Raji (cell line): ENCODE data around the gene COL1A1.
A peak's percentile ranks its signal among the peaks of the same experiment; 100 is the strongest.

Source experiments
- POLR2A ChIP-seq: IDR thresholded peaks from 2 replicates; pipeline ENCODE4 v1.6.1; 2011; ENCODE audit warnings: low read depth, low read length, control low read depth; ENCODE audit not compliant: insufficient read depth

Gene COL1A1

DNA sequence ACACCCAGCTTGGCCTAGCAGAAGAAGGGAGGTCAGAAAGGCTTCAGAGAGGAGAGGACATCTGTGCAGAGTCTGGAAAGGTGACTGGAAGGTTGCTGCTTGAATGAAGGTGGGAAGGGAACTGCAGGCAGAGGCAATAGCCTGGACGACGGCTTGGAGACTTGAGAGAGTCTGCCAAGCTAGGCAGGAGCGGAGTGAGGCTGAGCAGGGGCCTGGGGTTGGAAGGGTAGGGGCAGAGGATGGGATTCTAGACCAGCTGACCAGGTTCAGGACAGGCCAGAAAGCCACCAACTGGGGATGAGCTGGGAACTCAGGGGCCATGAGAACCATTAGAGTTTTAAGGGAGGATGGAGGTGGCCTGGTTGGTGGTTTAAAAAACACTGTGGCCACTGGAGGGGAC is 36.0 kb downstream of the COL1A1 start:
- TF ChIP-seq POLR2A, result no peak

GRCh38 chr17:50165066-50165465 is 36.4 kb downstream of the COL1A1 start:
- TF ChIP-seq POLR2A, result no peak

DNA sequence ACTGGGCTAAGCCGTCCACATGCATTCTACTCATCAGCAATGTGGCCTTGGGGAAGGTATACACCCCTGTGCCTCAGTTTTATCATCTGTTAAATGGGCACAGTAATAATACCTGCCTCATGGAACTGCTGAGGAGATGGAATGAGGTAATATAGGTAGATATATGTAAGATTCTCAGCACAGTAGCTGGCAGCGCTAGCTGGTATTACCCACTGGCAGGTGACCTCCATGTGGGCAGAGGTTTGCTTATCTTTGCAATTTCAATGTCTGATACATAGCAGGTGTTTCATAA is 36.8 kb downstream of the COL1A1 start:
- no peak for TF ChIP-seq POLR2A

DNA sequence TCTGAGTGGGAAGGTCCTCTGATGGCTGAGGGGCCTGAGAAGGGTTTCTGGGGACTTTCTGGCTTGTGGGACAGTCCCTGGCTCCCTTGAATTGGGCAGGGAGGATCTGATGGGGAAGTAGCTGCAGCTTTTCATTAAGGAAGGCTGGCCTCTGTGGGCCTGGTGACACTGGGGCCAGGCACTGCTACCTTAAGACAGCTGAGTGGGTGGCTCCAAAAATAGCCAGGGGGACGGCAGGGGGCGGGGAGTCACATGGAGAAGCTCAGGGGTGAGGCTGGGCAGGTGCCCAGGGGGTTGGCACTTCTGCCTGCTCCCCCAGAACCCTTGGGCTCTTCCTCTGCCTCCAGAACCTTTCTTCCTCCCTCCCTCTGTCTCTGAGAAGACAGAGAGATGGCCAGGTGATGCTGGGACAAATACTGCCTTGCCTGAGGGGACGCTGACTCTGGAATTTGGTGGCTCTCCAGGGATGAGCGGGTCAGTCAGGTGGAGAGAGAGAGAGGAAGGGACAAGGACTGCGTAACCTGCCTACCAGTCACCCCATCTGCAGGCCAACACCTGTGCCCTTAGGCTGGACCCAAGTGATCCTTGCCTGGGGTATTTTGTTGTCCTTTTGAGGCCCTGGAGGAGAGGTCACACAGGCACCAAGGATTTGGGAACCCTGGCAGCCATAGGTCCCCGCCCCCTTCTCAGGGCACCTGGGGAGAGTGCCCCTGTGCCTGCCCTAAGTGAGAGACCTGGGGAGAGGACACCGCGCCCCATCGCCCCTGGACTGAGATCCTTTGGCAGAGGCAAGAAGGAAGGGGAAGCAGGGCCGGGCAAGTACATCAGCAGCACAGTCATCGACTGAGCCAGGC is 37.4 kb downstream of the COL1A1 start:
- TF ChIP-seq POLR2A, result no peak

- no peak for TF ChIP-seq POLR2A
These were observed 38.8 kb downstream of the COL1A1 start for GRCh38 chr17:50162466-50163254.

DNA sequence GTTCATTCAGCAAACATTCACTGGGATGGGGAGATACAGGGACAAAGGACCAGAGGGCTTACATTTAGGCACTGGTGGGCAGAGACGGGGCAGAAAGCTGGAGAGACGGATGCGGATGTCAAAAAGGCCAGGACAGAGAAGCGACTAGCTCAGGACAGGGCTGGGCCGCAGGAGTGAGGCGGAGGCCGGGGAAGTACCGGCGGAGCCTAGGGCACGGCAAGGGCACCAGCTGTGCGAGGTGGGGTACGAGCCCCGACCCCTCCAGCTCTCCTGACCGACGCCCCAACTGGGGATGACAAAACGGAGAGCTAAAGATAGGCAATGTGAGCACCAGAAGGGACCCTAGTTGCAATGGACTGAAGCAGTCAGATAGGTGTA is 39.5 kb downstream of the COL1A1 start:
- no peak for TF ChIP-seq POLR2A

- peak; percentile 93 for TF ChIP-seq POLR2A
These were observed 40.2 kb downstream of the COL1A1 start for GRCh38 chr17:50161023-50161910.

- no peak for TF ChIP-seq POLR2A
These were observed 43.5 kb downstream of the COL1A1 start for GRCh38 chr17:50157891-50158290.

DNA sequence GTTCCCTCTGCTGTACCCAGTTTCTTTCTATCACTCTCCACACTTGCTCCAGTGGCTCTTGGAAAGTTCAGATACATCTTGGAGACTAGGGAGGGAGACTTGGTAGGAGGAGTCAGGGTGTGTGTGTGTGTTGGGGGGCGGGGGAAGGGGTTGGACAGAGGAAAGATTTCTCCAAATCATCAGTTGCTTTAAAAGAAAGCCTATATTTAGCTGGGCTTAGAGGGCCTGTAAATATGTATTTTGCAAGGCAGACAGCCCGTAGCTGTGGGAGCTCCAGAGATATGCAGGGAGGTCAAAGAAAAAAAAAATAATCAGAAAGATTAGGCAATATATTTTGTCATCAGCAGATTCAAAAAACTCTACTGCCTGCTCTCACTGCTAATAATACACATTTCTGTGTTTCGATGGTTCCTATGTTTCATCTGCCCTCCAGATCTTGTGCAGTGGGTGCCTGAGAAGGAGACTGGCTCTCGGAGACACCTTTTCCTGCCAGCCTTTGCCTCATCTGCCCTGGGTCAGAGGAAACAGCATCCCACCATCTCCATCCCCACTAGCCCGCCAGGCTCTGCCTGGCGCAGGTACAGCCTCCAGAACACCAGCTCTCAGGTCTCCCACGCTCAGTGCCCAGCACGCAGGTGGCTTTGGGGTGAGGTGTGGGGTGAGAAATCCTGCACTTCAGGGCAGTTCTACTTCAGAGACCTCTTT is 46.2 kb downstream of the COL1A1 start:
- no peak for TF ChIP-seq POLR2A

- TF ChIP-seq POLR2A, result no peak
These were observed 46.8 kb downstream of the COL1A1 start for GRCh38 chr17:50154604-50155003.

GRCh38 chr17:50153650-50154575 is 47.5 kb downstream of the COL1A1 start:
- no peak for TF ChIP-seq POLR2A

- no peak for TF ChIP-seq POLR2A
These were observed 48.7 kb downstream of the COL1A1 start for GRCh38 chr17:50152736-50153135.

DNA sequence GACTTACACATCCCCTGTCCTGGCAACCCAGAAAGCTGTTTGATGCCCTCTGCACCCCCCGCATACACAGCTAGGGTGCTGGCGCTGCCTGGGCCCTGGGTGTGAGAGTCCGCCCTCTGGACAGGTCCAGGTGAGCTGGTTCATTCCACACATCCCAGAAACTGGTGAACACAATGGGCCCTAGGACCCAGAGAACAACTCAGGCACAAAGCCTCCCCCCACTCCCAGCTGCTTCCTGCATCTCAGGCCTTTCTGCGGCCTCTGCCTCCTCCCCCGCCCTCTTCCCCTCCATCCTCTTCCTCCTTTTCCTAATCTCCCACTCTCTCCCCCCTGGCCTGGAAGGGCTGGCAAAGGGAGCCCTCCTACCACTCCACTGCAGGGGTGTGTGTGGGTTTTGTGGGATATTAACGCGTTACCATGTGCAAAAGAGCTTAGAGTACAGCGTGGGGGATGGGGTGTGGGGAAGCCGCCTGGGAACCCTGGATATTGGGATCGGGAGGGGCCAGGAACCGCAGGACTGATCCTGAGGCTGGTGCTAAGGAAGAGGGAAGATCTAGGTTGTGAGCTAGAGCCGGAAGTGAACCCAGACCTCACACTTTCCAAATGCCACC is 49.4 kb downstream of the COL1A1 start:
- TF ChIP-seq POLR2A, result peak; percentile 55
